Measurements from ENCODE around the gene TFR2.
"Not testable (repeated sequence)": the region's sequence is repeated elsewhere in the genome, so short reads cannot be mapped to it uniquely, and the experiment has no call there.

TFR2 gene

DNA sequence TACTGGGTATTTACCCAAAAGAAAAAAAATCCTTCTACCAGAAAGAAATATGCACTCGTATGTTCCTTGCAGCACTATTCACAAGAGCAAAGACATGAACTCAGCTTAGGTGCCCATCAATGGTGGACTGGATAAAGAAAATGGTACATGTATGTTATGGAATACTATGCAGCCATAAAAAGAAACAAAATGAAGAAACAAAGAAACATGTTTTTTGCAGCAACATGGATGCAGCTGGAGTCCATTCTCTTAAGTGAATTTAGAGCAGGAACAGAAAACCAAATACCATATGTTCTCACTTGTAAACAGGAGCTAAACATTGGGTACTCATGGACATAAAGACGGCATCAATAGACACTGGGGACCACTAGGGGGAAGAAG lies 26.7 kb upstream of the TFR2 start:
- Histone ChIP-seq H3K36me3 (ENCODE audit: insufficient read depth, low read length) (no peaks in the 10 kb centered on the region), H3K4me1 (ENCODE audit: insufficient read depth, low read length, severe bottlenecking) (peaks cover 4% of the 10 kb centered on the region), H3K4me2 (ENCODE audit: low read length) (no peak overlapping the region), H3K9ac (ENCODE audit: low read length) (no peak overlapping the region), H4K20me1 (ENCODE audit: insufficient read depth, low read length) (no peaks in the 10 kb centered on the region), H3K4me3 (ENCODE audit: low read depth, low read length, poor library complexity, severe bottlenecking) (no peak overlapping the region), H3K9me3 (ENCODE audit: low read length) (no peaks in the 10 kb centered on the region), H3K9me2 (ENCODE audit: low read depth, low read length) (no peaks in the 10 kb centered on the region), H3F3A (ENCODE audit: insufficient read depth, low read length) (no peaks in the 10 kb centered on the region), H3K79me2 (ENCODE audit: insufficient read depth, low read length) (no peaks in the 10 kb centered on the region), H3K27ac (ENCODE audit: low read depth, low read length, poor library complexity, severe bottlenecking) (no peak overlapping the region), H2AFZ (ENCODE audit: low read length) (no peak overlapping the region), H3K27me3 (ENCODE audit: insufficient read depth, low read length) (no peaks in the 10 kb centered on the region)
- TF ChIP-seq EZH2 (IDR thresholded peaks at IDR 0.05; ENCODE audit: borderline replicate concordance, low read length) = no peak
- TF ChIP-seq, protein P1, sequence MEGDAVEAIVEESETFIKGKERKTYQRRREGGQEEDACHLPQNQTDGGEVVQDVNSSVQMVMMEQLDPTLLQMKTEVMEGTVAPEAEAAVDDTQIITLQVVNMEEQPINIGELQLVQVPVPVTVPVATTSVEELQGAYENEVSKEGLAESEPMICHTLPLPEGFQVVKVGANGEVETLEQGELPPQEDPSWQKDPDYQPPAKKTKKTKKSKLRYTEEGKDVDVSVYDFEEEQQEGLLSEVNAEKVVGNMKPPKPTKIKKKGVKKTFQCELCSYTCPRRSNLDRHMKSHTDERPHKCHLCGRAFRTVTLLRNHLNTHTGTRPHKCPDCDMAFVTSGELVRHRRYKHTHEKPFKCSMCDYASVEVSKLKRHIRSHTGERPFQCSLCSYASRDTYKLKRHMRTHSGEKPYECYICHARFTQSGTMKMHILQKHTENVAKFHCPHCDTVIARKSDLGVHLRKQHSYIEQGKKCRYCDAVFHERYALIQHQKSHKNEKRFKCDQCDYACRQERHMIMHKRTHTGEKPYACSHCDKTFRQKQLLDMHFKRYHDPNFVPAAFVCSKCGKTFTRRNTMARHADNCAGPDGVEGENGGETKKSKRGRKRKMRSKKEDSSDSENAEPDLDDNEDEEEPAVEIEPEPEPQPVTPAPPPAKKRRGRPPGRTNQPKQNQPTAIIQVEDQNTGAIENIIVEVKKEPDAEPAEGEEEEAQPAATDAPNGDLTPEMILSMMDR (IDR thresholded peaks at IDR 0.05; ENCODE audit: low read length) = no peak

DNA sequence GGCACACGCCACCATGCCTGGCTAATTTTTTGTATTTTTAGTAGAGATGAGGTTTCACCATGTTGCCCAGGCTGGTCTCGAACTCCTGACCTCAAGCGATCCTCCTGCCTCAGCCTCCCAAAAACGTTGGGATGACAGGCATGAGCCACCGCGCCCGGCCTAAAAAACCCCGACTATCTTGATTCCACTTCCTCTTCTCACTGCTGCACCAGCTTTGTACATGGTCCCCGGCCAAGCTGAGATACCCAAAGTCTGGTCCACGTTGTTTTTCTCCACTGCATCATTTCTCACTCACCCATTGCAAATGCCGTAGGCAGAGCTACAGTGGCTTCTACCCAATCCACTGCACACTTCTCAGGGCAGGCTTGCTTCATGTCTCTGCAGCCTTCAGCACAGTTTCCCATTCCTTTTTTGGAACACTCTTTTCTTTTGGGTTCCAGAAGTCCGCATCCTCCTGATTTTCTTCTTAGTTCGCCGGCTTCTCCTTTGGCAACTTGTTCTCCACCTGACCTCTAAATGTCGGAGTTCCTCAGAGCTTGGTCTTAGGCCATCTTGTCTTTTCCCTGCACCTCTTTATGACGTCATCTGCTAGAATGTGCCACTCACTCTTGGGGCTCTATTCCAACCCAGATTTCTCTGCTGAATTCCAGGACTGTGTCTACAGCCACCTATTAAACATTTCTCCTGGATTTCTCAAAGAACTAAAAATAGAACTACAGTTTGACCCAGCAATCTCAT lies 26.1 kb upstream of the TFR2 start:
- no peaks in the 10 kb centered on the region for H3K9me3 ChIP-seq (ENCODE audit: low read length)
- no peak overlapping the region for H3K4me2 ChIP-seq (ENCODE audit: low read length)
- H3K36me3 ChIP-seq (ENCODE audit: insufficient read depth, low read length) = no peaks in the 10 kb centered on the region
- H2AFZ ChIP-seq (ENCODE audit: low read length) = no peak overlapping the region
- H3K4me1 ChIP-seq (ENCODE audit: insufficient read depth, low read length, severe bottlenecking) = no peaks in the 10 kb centered on the region
- TF ChIP-seq, protein P1 (IDR thresholded peaks at IDR 0.05; ENCODE audit: low read length) = no peak
- no peak for TF ChIP-seq EZH2 (IDR thresholded peaks at IDR 0.05; ENCODE audit: borderline replicate concordance, low read length)
- no peak overlapping the region for H3K9ac ChIP-seq (ENCODE audit: low read length)
- no peaks in the 10 kb centered on the region for H3K27me3 ChIP-seq (ENCODE audit: insufficient read depth, low read length)
- no peaks in the 10 kb centered on the region for H4K20me1 ChIP-seq (ENCODE audit: insufficient read depth, low read length)
- H3K9me2 ChIP-seq (ENCODE audit: low read depth, low read length) = no peaks in the 10 kb centered on the region
- H3F3A ChIP-seq (ENCODE audit: insufficient read depth, low read length) = no peaks in the 10 kb centered on the region
- no peak overlapping the region for H3K27ac ChIP-seq (ENCODE audit: low read depth, low read length, poor library complexity, severe bottlenecking)
- H3K4me3 ChIP-seq (ENCODE audit: low read depth, low read length, poor library complexity, severe bottlenecking) = no peak overlapping the region
- no peaks in the 10 kb centered on the region for H3K79me2 ChIP-seq (ENCODE audit: insufficient read depth, low read length)

DNA sequence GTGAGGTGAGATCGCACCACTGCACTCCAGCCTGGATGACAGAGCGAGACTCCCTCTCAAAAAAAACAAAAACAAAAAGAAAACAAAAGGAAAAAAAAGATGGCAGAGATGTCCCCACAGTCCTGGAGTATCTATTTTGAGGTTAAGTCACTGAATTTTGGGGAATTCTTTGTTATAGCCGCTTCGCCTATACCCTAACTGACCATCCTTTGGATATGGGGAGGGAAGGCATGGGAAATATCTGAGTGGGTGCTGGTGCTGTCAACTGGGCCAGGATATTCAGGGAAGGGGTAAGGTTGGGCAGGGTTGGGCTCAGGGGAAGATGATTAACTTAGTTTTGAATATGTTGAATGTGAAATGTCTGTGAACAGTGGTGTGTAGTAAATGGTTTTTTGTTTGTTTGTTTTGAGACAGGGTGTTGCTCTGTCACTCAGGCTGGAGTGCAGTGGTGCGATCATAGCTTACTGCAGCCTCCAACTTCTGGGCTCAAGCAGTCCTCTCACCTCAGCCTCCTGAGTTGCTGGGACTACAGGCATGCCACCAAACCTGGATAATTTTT lies 23.9 kb upstream of the TFR2 start:
- no peak overlapping the region for H3K27ac ChIP-seq (ENCODE audit: low read depth, low read length, poor library complexity, severe bottlenecking)
- no peaks in the 10 kb centered on the region for H3K79me2 ChIP-seq (ENCODE audit: insufficient read depth, low read length)
- H3K9ac ChIP-seq (ENCODE audit: low read length) = no peak overlapping the region

DNA sequence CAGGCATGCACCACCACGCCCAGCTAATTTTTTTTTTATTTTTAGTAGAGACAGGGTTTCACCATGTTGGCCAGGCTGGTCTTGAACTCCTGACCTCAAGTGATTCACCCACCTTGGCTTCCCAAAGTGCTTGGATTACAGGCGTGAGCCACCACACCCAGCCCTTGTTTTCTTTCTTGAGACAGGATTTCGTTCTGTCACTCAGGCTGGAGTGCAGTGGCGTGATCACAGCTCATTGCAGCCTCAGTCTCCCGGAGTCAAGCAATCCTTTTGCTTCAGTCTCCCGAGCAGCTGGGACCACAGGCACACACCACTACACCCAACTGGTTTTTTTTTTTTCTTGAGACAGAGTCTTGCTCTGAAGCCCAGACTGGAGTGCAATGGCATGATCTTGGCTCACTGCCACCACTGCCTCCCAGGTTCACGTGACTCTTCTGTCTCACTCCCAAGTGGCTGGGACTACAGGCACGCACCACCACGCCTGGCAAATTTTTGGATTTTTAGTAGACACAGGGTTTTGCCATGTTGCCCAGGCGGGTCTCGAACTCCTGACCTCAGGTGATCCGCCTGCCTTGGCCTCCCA lies 20.9 kb upstream of the TFR2 start:
- not testable (repeated sequence) for H3K4me3 ChIP-seq (ENCODE audit: low read depth, low read length, poor library complexity, severe bottlenecking); H3K79me2 ChIP-seq (ENCODE audit: insufficient read depth, low read length); H3F3A ChIP-seq (ENCODE audit: insufficient read depth, low read length); H4K20me1 ChIP-seq (ENCODE audit: insufficient read depth, low read length); H3K27ac ChIP-seq (ENCODE audit: low read depth, low read length, poor library complexity, severe bottlenecking); H3K4me1 ChIP-seq (ENCODE audit: insufficient read depth, low read length, severe bottlenecking); H3K36me3 ChIP-seq (ENCODE audit: insufficient read depth, low read length); H3K9me2 ChIP-seq (ENCODE audit: low read depth, low read length); H3K4me2 ChIP-seq (ENCODE audit: low read length); H3K9ac ChIP-seq (ENCODE audit: low read length); H3K9me3 ChIP-seq (ENCODE audit: low read length); H2AFZ ChIP-seq (ENCODE audit: low read length)
- peaks cover 11% of the 10 kb centered on the region for H3K27me3 ChIP-seq (ENCODE audit: insufficient read depth, low read length)

More for the DNA sequence above, 23.9 kb upstream of the TFR2 start:
- TF ChIP-seq, protein P1 (IDR thresholded peaks at IDR 0.05; ENCODE audit: low read length) = no peak
- TF ChIP-seq EZH2 (IDR thresholded peaks at IDR 0.05; ENCODE audit: borderline replicate concordance, low read length) = no peak
- Histone ChIP-seq H3K9me3 (ENCODE audit: low read length) (no peaks in the 10 kb centered on the region), H3K27me3 (ENCODE audit: insufficient read depth, low read length) (0 out of 2 replicates have a peak, but pooled peaks cover 4% of the 10 kb centered on the region), H3K4me3 (ENCODE audit: low read depth, low read length, poor library complexity, severe bottlenecking) (no peak overlapping the region), H3K9me2 (ENCODE audit: low read depth, low read length) (no peaks in the 10 kb centered on the region), H3F3A (ENCODE audit: insufficient read depth, low read length) (no peaks in the 10 kb centered on the region), H3K36me3 (ENCODE audit: insufficient read depth, low read length) (no peaks in the 10 kb centered on the region), H2AFZ (ENCODE audit: low read length) (no peak overlapping the region), H4K20me1 (ENCODE audit: insufficient read depth, low read length) (no peaks in the 10 kb centered on the region), H3K4me2 (ENCODE audit: low read length) (no peak overlapping the region), H3K4me1 (ENCODE audit: insufficient read depth, low read length, severe bottlenecking) (no peaks in the 10 kb centered on the region)

Data from OCI-LY1 (cell line).